GM19023 (cell line): ENCODE data around the gene FAM107A.

Experiments used
- ATAC-seq: cut with Tn5 transposase; IDR thresholded peaks from one replicate; pipeline ENCODE4 v1.9.1; 2021; ENCODE audit warnings: mild to moderate bottlenecking, moderate library complexity; ENCODE audit not compliant: unreplicated experiment

FAM107A gene

DNA sequence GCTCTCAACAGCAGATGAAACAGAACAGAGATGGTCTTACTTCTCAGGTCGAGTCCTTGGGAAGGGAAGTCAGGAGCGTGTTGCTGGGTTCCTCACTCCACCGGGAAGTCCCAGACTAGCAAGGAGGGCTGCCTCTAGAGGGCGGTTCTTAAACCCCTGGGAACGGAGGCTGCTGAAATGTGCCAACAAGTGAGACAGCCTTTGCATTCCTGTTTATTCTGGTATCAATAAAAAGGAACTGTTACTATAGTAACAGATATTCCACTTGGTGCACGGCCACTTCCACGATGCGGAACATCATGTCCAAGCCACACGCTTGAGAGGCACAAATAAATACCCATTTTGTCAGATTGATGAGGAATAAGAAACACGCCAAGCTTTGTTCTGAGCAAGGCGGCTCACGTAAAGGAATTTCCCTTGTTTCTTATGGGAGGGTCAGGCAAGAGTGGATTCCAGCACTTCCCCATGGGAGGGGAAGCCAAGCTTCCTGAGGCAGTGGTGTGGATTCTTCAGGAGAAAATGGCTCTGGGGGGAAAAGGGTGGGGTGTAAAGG is at the start of gene FAM107A:
Gene FAM107A (minus strand): TSS at position 123 of the 553 bp plus-strand sequence. CDS start 7,531 bp downstream, outside the sequence.
- ATAC-seq: no peak

GRCh38 chr3:58625196-58625824 is 48.1 kb upstream of the FAM107A start:
- ATAC-seq: no peak

GRCh38 chr3:58624550-58624949 is 47.4 kb upstream of the FAM107A start:
- ATAC-seq: no peak

- no peak for ATAC-seq
Observed at GRCh38 chr3:58623961-58624360, 46.8 kb upstream of the FAM107A start.

DNA sequence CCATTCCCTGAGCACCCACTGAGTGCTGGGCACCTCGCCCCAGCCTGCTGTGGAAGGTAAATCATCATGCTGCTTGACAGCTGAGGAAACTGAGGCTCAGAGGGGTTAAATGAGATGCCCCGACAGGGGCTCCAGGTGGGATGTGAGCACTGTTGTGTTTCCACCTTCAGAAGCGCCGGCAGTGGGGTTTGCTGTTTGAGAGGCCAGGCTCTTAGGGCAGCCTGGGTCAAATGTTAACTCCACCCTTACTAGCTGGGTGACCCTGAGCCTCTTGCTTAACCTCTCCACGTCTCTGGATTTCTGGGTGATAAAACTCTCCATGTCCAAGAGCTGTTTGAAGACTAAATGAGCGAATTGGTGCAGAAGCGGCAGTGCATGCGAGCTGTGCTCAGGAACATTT is 46.3 kb upstream of the FAM107A start:
- ATAC-seq: no peak

DNA sequence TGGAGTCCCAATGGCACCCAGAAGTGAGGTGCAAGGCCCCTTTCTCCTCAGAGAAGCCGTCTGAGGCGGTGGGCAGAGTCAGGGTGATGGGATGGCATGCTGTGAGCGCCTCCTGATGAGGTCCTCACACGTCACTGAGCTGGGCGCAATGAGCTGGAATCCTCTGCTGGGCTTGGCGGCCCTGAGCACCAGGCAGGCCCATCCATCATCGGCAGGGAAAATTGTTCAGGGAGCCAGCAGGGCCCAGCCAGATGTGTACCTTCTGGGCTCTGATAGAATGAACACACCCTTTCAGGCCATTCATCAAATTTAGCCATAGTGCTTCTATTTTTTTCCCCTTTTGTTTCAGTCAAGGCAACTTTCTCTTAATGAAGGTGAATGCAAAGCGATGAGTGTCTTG is 45.7 kb upstream of the FAM107A start:
- ATAC-seq: no peak

GRCh38 chr3:58622436-58622835 is 45.2 kb upstream of the FAM107A start:
- ATAC-seq: no peak

- ATAC-seq: no peak
Observed at GRCh38 chr3:58621086-58621830, 44.1 kb upstream of the FAM107A start.

GRCh38 chr3:58620421-58620820 is 43.2 kb upstream of the FAM107A start:
- no peak for ATAC-seq

- no peak for ATAC-seq
Observed at GRCh38 chr3:58617338-58617761, 40.2 kb upstream of the FAM107A start.

- ATAC-seq: no peak
Observed at GRCh38 chr3:58613236-58614132, 36.3 kb upstream of the FAM107A start.

- no peak for ATAC-seq
Observed at GRCh38 chr3:58612830-58613229, 35.6 kb upstream of the FAM107A start.

DNA sequence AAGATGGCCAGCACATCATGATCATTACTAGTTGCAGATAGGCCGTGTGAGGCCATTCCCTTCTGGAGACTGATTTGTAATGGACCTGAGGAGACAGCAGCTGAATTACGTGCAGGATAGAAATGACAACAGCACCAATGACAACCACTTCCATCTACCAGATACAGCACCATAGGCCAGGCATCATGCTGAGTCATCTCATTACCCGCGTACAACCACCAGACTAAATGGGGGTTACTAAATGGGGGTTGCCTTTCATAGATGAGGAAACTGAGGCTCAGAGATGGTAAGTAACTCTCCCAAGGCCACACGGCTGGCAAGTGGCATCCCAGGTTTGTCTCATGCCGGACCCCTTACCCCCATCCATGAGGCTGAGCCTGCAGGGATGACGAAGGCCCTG is 32.8 kb upstream of the FAM107A start:
- no peak for ATAC-seq

DNA sequence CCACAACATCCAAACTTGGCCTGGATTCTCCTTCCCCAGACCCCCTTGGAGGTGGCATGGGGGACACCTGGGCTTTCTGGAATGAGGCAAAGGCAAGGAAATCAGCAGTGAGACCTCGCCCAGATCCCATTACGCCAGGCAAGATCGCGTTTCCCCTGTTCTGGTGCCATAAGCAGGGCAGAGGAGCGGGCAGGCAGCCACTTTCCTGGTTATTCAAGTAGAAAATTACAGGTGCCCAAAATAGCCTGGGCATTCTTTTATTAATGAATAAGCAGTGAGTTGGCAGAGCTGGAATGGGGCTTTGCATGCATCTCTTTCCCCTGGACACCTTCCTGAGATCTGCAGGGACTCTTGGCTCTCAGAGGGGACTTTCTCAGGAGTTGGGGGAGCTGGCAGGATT is 31.5 kb upstream of the FAM107A start:
- no peak for ATAC-seq

- ATAC-seq: no peak
Observed at GRCh38 chr3:58607816-58608215, 30.6 kb upstream of the FAM107A start.

DNA sequence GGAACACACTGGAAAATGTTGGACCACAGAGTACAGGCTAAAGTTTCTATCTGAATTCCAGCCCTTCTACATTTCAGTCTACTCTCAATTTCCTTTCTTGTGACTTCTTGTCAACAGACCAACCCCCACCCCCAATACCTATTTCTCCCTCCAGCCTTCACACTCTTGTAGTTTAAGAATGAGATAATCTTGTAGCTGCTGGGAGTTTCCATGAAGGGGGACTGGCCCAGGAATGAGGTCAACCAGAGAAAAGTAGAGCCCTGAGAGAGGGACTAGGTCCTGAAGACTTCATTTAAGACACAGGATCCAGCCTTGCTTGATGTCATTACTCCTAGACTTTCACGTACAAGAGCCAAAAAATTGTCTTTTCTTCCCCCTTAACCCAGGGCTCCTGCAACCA is 29.5 kb upstream of the FAM107A start:
- ATAC-seq: no peak

- no peak for ATAC-seq
Observed at GRCh38 chr3:58604031-58604430, 26.8 kb upstream of the FAM107A start.

- ATAC-seq: no peak
Observed at GRCh38 chr3:58603606-58604005, 26.4 kb upstream of the FAM107A start.

DNA sequence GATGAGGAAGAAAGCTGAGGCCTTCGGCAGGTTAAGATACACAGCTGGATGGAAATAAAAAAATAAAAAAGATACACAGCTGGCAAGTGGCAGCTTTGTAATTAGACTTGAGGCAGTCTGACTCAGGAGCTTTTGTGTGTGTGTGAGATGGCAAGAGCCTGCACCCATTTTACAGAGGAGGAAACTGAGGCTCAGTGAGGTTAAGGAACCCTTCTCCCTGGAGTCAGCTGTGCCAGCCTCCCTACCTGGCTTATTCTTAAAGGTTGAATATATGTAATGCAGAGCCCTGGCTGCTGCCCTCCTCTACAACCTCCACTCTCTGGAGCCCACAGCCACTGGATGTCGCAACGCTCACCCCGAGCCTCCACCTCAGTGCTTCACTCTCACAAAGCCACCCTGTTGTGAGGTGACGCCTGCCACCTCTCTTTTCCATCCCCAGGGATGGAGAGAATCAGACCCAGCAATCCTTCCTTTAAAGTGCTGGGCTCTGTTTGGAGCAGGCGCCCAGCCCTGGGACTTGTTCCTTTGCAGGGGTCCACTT is 20.6 kb upstream of the FAM107A start:
- ATAC-seq: no peak

GRCh38 chr3:58596834-58597518 is 19.8 kb upstream of the FAM107A start:
- ATAC-seq: no peak
